ENCODE measurements around the gene MAP3K1.

GRCh38 chr5:56813302-56813701 lies 2.0 kb upstream of the MAP3K1 start:
- TF ChIP-seq EZH2 (IDR thresholded peaks at IDR 0.05; ENCODE audit: low read length, unreplicated experiment) (no peak), CTCF (conservative IDR thresholded peaks at IDR 0.05; ENCODE audit: low read depth, low read length) (no peak), EZH2phosphoT487 (IDR thresholded peaks at IDR 0.05; ENCODE audit: borderline replicate concordance, low read length) (no peak)
